Stimulated activated memory B cell treated with anti-CD40 and anti-IgM and Interleukin-4, amounts not matched to agents 10 μg/mL and 1 μg/mL and 100 μg/mL, for 72 hours (primary cell): ENCODE measurements around the gene USP30.
"Not testable (repeated sequence)": the region's sequence is repeated elsewhere in the genome, so short reads cannot be mapped to it uniquely, and the experiment has no call there.

Source experiments
- ATAC-seq: fragments of 150-1000 bp; cut with Tn5 transposase; 2 replicates; pipeline ENCODE4 v1.10.0; 2021
- H3K27ac Mint-ChIP-seq: one replicate; pipeline ENCODE4 v1.8.0; 2022; ENCODE audit warnings: mild to moderate bottlenecking, mixed read lengths
- H3K27me3 Mint-ChIP-seq: one replicate; pipeline ENCODE4 v1.8.0; 2022; ENCODE audit warnings: mixed read lengths
- H3K36me3 Mint-ChIP-seq: one replicate; pipeline ENCODE4 v1.8.0; 2022; ENCODE audit warnings: mixed read lengths
- H3K4me1 Mint-ChIP-seq: one replicate; pipeline ENCODE4 v1.8.0; 2022; ENCODE audit warnings: mixed read lengths
- H3K4me3 Mint-ChIP-seq: one replicate; pipeline ENCODE4 v1.8.0; 2022; ENCODE audit warnings: mild to moderate bottlenecking, moderate library complexity, mixed read lengths
- H3K9me3 Mint-ChIP-seq: one replicate; pipeline ENCODE4 v1.8.0; 2022; ENCODE audit warnings: mixed read lengths

USP30 gene

GRCh38 chr12:109052414-109053323 lies at the start of gene USP30:
Gene USP30 (plus strand): TSS chr12:109052576. CDS start chr12:109052679, 103 bp downstream.
- Mint-ChIP-seq H3K4me3 (peak within 1 kb of the TSS; percentile 95), H3K9me3 (no peaks in the 10 kb centered on the region), H3K36me3 (peaks cover 11% of the 10 kb centered on the region), H3K27me3 (no peaks in the 10 kb centered on the region), H3K4me1 (peaks cover 29% of the 10 kb centered on the region), H3K27ac (peak within 1 kb of the TSS; percentile 93)
- ATAC-seq, result peak; percentile 92

GRCh38 chr12:109004017-109004416 lies 48.4 kb upstream of the USP30 start:
- Mint-ChIP-seq H3K4me1 (no peaks in the 10 kb centered on the region), H3K27me3 (peaks cover 23% of the 10 kb centered on the region), H3K36me3 (no peaks in the 10 kb centered on the region), H3K9me3 (no peaks in the 10 kb centered on the region), H3K4me3 (no peak overlapping the region), H3K27ac (no peak overlapping the region)
- ATAC-seq, result no peak

- H3K4me3 Mint-ChIP-seq, result no peak overlapping the region
- peaks cover 45% of the 10 kb centered on the region for H3K27me3 Mint-ChIP-seq
- no peaks in the 10 kb centered on the region for H3K36me3 Mint-ChIP-seq
- ATAC-seq, result no peak
- no peak overlapping the region for H3K27ac Mint-ChIP-seq
- no peaks in the 10 kb centered on the region for H3K9me3 Mint-ChIP-seq
- H3K4me1 Mint-ChIP-seq, result no peaks in the 10 kb centered on the region
These were observed 42.6 kb upstream of the USP30 start for GRCh38 chr12:109009766-109010165.

- H3K4me1 Mint-ChIP-seq, result no peaks in the 10 kb centered on the region
- ATAC-seq, result no peak
- no peak overlapping the region for H3K27ac Mint-ChIP-seq
- no peaks in the 10 kb centered on the region for H3K9me3 Mint-ChIP-seq
- H3K36me3 Mint-ChIP-seq, result no peaks in the 10 kb centered on the region
- H3K4me3 Mint-ChIP-seq, result no peak overlapping the region
- H3K27me3 Mint-ChIP-seq, result peaks cover 45% of the 10 kb centered on the region
These were observed 42.1 kb upstream of the USP30 start for GRCh38 chr12:109010259-109010658.

GRCh38 chr12:109014984-109015765 lies 37.2 kb upstream of the USP30 start:
- Mint-ChIP-seq H3K27me3 (peaks cover 50% of the 10 kb centered on the region), H3K4me3 (no peak overlapping the region), H3K4me1 (no peaks in the 10 kb centered on the region), H3K36me3 (no peaks in the 10 kb centered on the region), H3K9me3 (no peaks in the 10 kb centered on the region), H3K27ac (no peak overlapping the region)
- ATAC-seq, result no peak

- Mint-ChIP-seq H3K36me3 (no peaks in the 10 kb centered on the region), H3K4me3 (no peak overlapping the region), H3K27me3 (peaks cover 58% of the 10 kb centered on the region), H3K27ac (no peak overlapping the region), H3K9me3 (no peaks in the 10 kb centered on the region), H3K4me1 (peaks cover 5% of the 10 kb centered on the region)
- no peak for ATAC-seq
These were observed 36.4 kb upstream of the USP30 start for GRCh38 chr12:109016016-109016415.

- no peaks in the 10 kb centered on the region for H3K36me3 Mint-ChIP-seq
- H3K4me3 Mint-ChIP-seq, result no peak overlapping the region
- peaks cover 60% of the 10 kb centered on the region for H3K27me3 Mint-ChIP-seq
- no peaks in the 10 kb centered on the region for H3K9me3 Mint-ChIP-seq
- ATAC-seq, result no peak
- H3K27ac Mint-ChIP-seq, result no peak overlapping the region
- peaks cover 5% of the 10 kb centered on the region for H3K4me1 Mint-ChIP-seq
These were observed 35.4 kb upstream of the USP30 start for GRCh38 chr12:109016978-109017377.

GRCh38 chr12:109018296-109018695 lies 34.1 kb upstream of the USP30 start:
- Mint-ChIP-seq H3K36me3 (no peaks in the 10 kb centered on the region), H3K27ac (no peak overlapping the region), H3K4me1 (peaks cover 5% of the 10 kb centered on the region), H3K9me3 (no peaks in the 10 kb centered on the region), H3K27me3 (peaks cover 61% of the 10 kb centered on the region), H3K4me3 (no peak overlapping the region)
- no peak for ATAC-seq

- no peak overlapping the region for H3K27ac Mint-ChIP-seq
- no peak for ATAC-seq
- no peaks in the 10 kb centered on the region for H3K9me3 Mint-ChIP-seq
- H3K4me1 Mint-ChIP-seq, result peaks cover 5% of the 10 kb centered on the region
- no peak overlapping the region for H3K4me3 Mint-ChIP-seq
- H3K36me3 Mint-ChIP-seq, result no peaks in the 10 kb centered on the region
- peaks cover 59% of the 10 kb centered on the region for H3K27me3 Mint-ChIP-seq
These were observed 32.1 kb upstream of the USP30 start for GRCh38 chr12:109020146-109020795.

GRCh38 chr12:109020796-109021380 lies 31.5 kb upstream of the USP30 start, which contains the start of gene SVOP:
Gene SVOP (minus strand): TSS chr12:109021068. CDS start chr12:109020868, 200 bp downstream.
- ATAC-seq, result peak; percentile 24
- no peak within 1 kb of the TSS for H3K27ac Mint-ChIP-seq
- H3K9me3 Mint-ChIP-seq, result no peaks in the 10 kb centered on the region
- H3K4me3 Mint-ChIP-seq, result no peak within 1 kb of the TSS
- peaks cover 57% of the 10 kb centered on the region for H3K27me3 Mint-ChIP-seq
- no peaks in the 10 kb centered on the region for H3K36me3 Mint-ChIP-seq
- peaks cover 5% of the 10 kb centered on the region for H3K4me1 Mint-ChIP-seq

- Mint-ChIP-seq H3K27ac (no peak overlapping the region), H3K4me1 (no peaks in the 10 kb centered on the region), H3K9me3 (no peaks in the 10 kb centered on the region), H3K36me3 (no peaks in the 10 kb centered on the region), H3K27me3 (peaks cover 14% of the 10 kb centered on the region), H3K4me3 (no peak overlapping the region)
- no peak for ATAC-seq
These were observed 24.6 kb upstream of the USP30 start for GRCh38 chr12:109027767-109028166.

GRCh38 chr12:109028624-109029023 lies 23.8 kb upstream of the USP30 start:
- ATAC-seq, result not testable (repeated sequence)

GRCh38 chr12:109029411-109029810 lies 23.0 kb upstream of the USP30 start:
- Mint-ChIP-seq H3K4me3 (no peak overlapping the region), H3K27me3 (peaks cover 9% of the 10 kb centered on the region)
- ATAC-seq, result no peak

More at GRCh38 chr12:109028624-109029023, 23.8 kb upstream of the USP30 start:
- H3K27me3 Mint-ChIP-seq, result peaks cover 12% of the 10 kb centered on the region
- H3K36me3 Mint-ChIP-seq, H3K9me3 Mint-ChIP-seq, H3K4me1 Mint-ChIP-seq, H3K4me3 Mint-ChIP-seq, H3K27ac Mint-ChIP-seq: not testable (repeated sequence)

GRCh38 chr12:109033239-109034196 lies 18.9 kb upstream of the USP30 start:
- H3K9me3 Mint-ChIP-seq, result peaks cover 12% of the 10 kb centered on the region
- no peak overlapping the region for H3K27ac Mint-ChIP-seq
- no peak for ATAC-seq
- peaks cover 7% of the 10 kb centered on the region for H3K36me3 Mint-ChIP-seq
- no peak overlapping the region for H3K4me3 Mint-ChIP-seq
- peaks cover 9% of the 10 kb centered on the region for H3K27me3 Mint-ChIP-seq
- no peaks in the 10 kb centered on the region for H3K4me1 Mint-ChIP-seq

More at GRCh38 chr12:109029411-109029810, 23.0 kb upstream of the USP30 start:
- H3K27ac Mint-ChIP-seq, result no peak overlapping the region
- H3K4me1 Mint-ChIP-seq, result no peaks in the 10 kb centered on the region
- H3K36me3 Mint-ChIP-seq, result no peaks in the 10 kb centered on the region
- H3K9me3 Mint-ChIP-seq, result no peaks in the 10 kb centered on the region
